NCI-H128 (cell line): Measurements from ENCODE around the gene ADGRA1.

Experiments used
- DNase-seq: peaks from one replicate; lab custom pipeline; 2025; ENCODE audit not compliant: unreplicated experiment; lab: John Stamatoyannopoulos, UW

ADGRA1 gene

GRCh38 chr10:133093291-133093690 is 5.6 kb downstream of the ADGRA1 start:
- DNase-seq: no peak

GRCh38 chr10:133094286-133094685 is 6.6 kb downstream of the ADGRA1 start:
- no peak for DNase-seq

- no peak for DNase-seq
Measured at GRCh38 chr10:133094866-133095265, 7.1 kb downstream of the ADGRA1 start.

GRCh38 chr10:133095586-133095985 is 7.9 kb downstream of the ADGRA1 start:
- DNase-seq: no peak

- DNase-seq: no peak
Measured at GRCh38 chr10:133096616-133097269, 9.0 kb downstream of the ADGRA1 start.

- no peak for DNase-seq
Measured at GRCh38 chr10:133097418-133097817, 9.7 kb downstream of the ADGRA1 start.

GRCh38 chr10:133097961-133098360 is 10.2 kb downstream of the ADGRA1 start:
- no peak for DNase-seq

- DNase-seq: no peak
Measured at GRCh38 chr10:133098426-133099124, 10.9 kb downstream of the ADGRA1 start.

- DNase-seq: no peak
Measured at GRCh38 chr10:133099571-133099970, 11.8 kb downstream of the ADGRA1 start.

- no peak for DNase-seq
Measured at GRCh38 chr10:133100186-133100585, 12.5 kb downstream of the ADGRA1 start.

GRCh38 chr10:133100706-133101415 is 13.1 kb downstream of the ADGRA1 start:
- DNase-seq: no peak

GRCh38 chr10:133101416-133101810 is 13.7 kb downstream of the ADGRA1 start:
- no peak for DNase-seq

GRCh38 chr10:133102415-133103095 is 14.8 kb downstream of the ADGRA1 start:
- DNase-seq: no peak

GRCh38 chr10:133103311-133103910 is 15.7 kb downstream of the ADGRA1 start:
- no peak for DNase-seq

GRCh38 chr10:133104068-133104962 is 16.6 kb downstream of the ADGRA1 start:
- DNase-seq: no peak

- no peak for DNase-seq
Measured at GRCh38 chr10:133104963-133105640, 17.4 kb downstream of the ADGRA1 start.

- no peak for DNase-seq
Measured at GRCh38 chr10:133105686-133106390, 18.1 kb downstream of the ADGRA1 start.

GRCh38 chr10:133106516-133106915 is 18.8 kb downstream of the ADGRA1 start:
- DNase-seq: no peak

GRCh38 chr10:133107442-133107841 is 19.7 kb downstream of the ADGRA1 start:
- DNase-seq: no peak
